Body of pancreas (tissue), 4 donors: Measurements from ENCODE around the gene GPI. TPM values are rescaled to one million over a fixed set of nuclear protein-coding genes. Genes with fewer than 3 reads are reported as not detected.

Source experiments
- ATAC-seq: fragments of 150-250 bp; one replicate; pipeline ENCODE4 v1.9.1; 2016
- DNase-seq, 4 donors: peaks; one replicate each; pipeline ENCODE4 v3.0.0-alpha.2; 2019
- H3K27ac ChIP-seq, 4 donors: fragments of 200-600 bp; sonication (generic); 1 replicate in 3 of 4; 2 replicates in 1 of 4; pipeline versions ENCODE4 v1.5.1 to v1.6.1; 2016 to 2019; ENCODE audit warnings: mild to moderate bottlenecking in 1 of 4, mixed read lengths in 1 of 4, moderate library complexity in 1 of 4
- H3K27me3 ChIP-seq, 2 donors: fragments of 200-600 bp; sonication (generic); one replicate each; pipeline ENCODE4 v1.6.0; 2016; ENCODE audit warnings: mild to moderate bottlenecking in 1 of 2
- H3K36me3 ChIP-seq, 2 donors: fragments of 200-600 bp; sonication (generic); replicated peaks in 1 of 2; 2 replicates each; pipeline ENCODE4 v1.5.1; 2016; ENCODE audit warnings: low read depth in 2 of 2; ENCODE audit not compliant: insufficient read depth in 1 of 2
- H3K4me1 ChIP-seq: fragments of 200-600 bp; sonication (generic); one replicate; pipeline ENCODE4 v1.6.0; 2016
- H3K4me3 ChIP-seq, 2 donors: fragments of 200-600 bp; sonication (generic); 1 replicate in 1 of 2; 2 replicates in 1 of 2; pipeline ENCODE4 v1.5.1; 2016 to 2019
- H3K9me3 ChIP-seq, 3 donors: fragments of 200-600 bp; sonication (generic); 1 replicate in 2 of 3; 2 replicates in 1 of 3; pipeline ENCODE4 v1.5.1; 2016
- CTCF ChIP-seq, 7 experiments: fragments of 450-650 bp in 4 of 7; fragments of 200-600 bp in 3 of 7; sonication (generic) in 3 of 7; IDR thresholded peaks; one replicate each; pipeline ENCODE4 v1.5.1; 2016 to 2019; ENCODE audit warnings: antibody characterized with exemption in 7 of 7
- POLR2A ChIP-seq, 3 donors: fragments of 450-650 bp; IDR thresholded peaks; one replicate each; pipeline ENCODE4 v1.6.1; 2016; ENCODE audit warnings: antibody characterized with exemption in 3 of 3, mild to moderate bottlenecking in 2 of 3
- WGBS, 2 donors: methylation state at CpG; one replicate each; pipeline ENCODE4 v1.1.5; 2017; 5-methylcytosine and 5-hydroxymethylcytosine counted together
- intact Hi-C: fragments of 100-400 bp; cut with DNase I; formaldehyde crosslinking; loops from one replicate; pipeline ENCODE4 v1.15.1; 2023
- total RNA-seq, 2 donors: library from RNA; depleted of rRNA; stranded (reverse); fragments of >200 nt; gene quantifications; one replicate each; pipeline ENCODE4 v1.1.0, GENCODE V29; 2016

GPI gene
- total RNA-seq, 2 donors from 2014 or later = 66.4 to 118 TPM

- no peak for ATAC-seq
- intact Hi-C loops = no loop called here
- H3K36me3 ChIP-seq = peaks cover 0 to 27% of the 10 kb centered on the region in 2 donors
- TF ChIP-seq POLR2A (IDR thresholded peaks at IDR 0.05) (no peak), CTCF (IDR thresholded peaks at IDR 0.05) (no peak)
- H3K9me3 ChIP-seq = no peaks in the 10 kb centered on the region
- H3K4me3 ChIP-seq = no peak overlapping the region
- no peaks in the 10 kb centered on the region for H3K27me3 ChIP-seq
- no peak overlapping the region for H3K27ac ChIP-seq
- H3K4me1 ChIP-seq = no peaks in the 10 kb centered on the region
- peak in 3 of 4 donors; percentile 40 to 49 (median 42) for DNase-seq
- WGBS, 2 donors = 58 to 94% methylated on average over 2 to 4 of the region's 4 CpGs
These were observed 13.6 kb upstream of the GPI start for GRCh38 chr19:34351382-34351826.

GRCh38 chr19:34353546-34353945 is 11.4 kb upstream of the GPI start:
- no peaks in the 10 kb centered on the region for H3K27me3 ChIP-seq
- peaks cover 0 to 27% of the 10 kb centered on the region in 2 donors for H3K36me3 ChIP-seq
- ATAC-seq (no peak), DNase-seq (no peak)
- no peak overlapping the region for H3K27ac ChIP-seq
- intact Hi-C loops = no loop called here
- H3K9me3 ChIP-seq = no peaks in the 10 kb centered on the region
- 93 to 94% methylated on average over 7 of the region's 7 CpGs for WGBS, 2 donors
- H3K4me3 ChIP-seq = no peak overlapping the region
- TF ChIP-seq POLR2A (IDR thresholded peaks at IDR 0.05) (no peak), CTCF (IDR thresholded peaks at IDR 0.05) (no peak)
- peaks cover 4% of the 10 kb centered on the region for H3K4me1 ChIP-seq

- intact Hi-C loops = no loop called here
- Histone ChIP-seq H3K27ac (no peak overlapping the region), H3K9me3 (no peaks in the 10 kb centered on the region), H3K27me3 (no peaks in the 10 kb centered on the region), H3K4me3 (no peak overlapping the region), H3K36me3 (peaks cover 0 to 17% of the 10 kb centered on the region in 2 donors), H3K4me1 (peaks cover 17% of the 10 kb centered on the region)
- ATAC-seq = no peak
- no peak for DNase-seq
- TF ChIP-seq CTCF (IDR thresholded peaks at IDR 0.05) = no peak
- no peak for TF ChIP-seq POLR2A (IDR thresholded peaks at IDR 0.05)
- WGBS, 2 donors = 92 to 93% methylated on average over 8 of the region's 8 CpGs
These were observed 9.8 kb upstream of the GPI start for GRCh38 chr19:34355201-34355600.

- TF ChIP-seq CTCF (IDR thresholded peaks at IDR 0.05) = no peak
- TF ChIP-seq POLR2A (IDR thresholded peaks at IDR 0.05) = no peak
- Histone ChIP-seq H3K27ac (no peak overlapping the region), H3K27me3 (no peaks in the 10 kb centered on the region), H3K9me3 (no peaks in the 10 kb centered on the region), H3K4me3 (no peak overlapping the region), H3K4me1 (peaks cover 17% of the 10 kb centered on the region), H3K36me3 (peaks cover 0 to 13% of the 10 kb centered on the region in 2 donors)
- intact Hi-C loops = no loop called here
- DNase-seq (no peak), ATAC-seq (no peak)
- WGBS, 2 donors = 82 to 85% methylated on average over 4 of the region's 4 CpGs
These were observed 8.1 kb upstream of the GPI start for GRCh38 chr19:34356875-34357274.

- peaks cover 17% of the 10 kb centered on the region for H3K4me1 ChIP-seq
- H3K36me3 ChIP-seq = peaks cover 0 to 11% of the 10 kb centered on the region in 2 donors
- H3K27ac ChIP-seq = no peak overlapping the region
- DNase-seq (no peak), ATAC-seq (no peak)
- H3K4me3 ChIP-seq = no peak overlapping the region
- H3K9me3 ChIP-seq = no peaks in the 10 kb centered on the region
- intact Hi-C loops = no loop called here
- 73 to 88% methylated on average over 4 of the region's 4 CpGs for WGBS, 2 donors
- TF ChIP-seq POLR2A (IDR thresholded peaks at IDR 0.05) (no peak), CTCF (IDR thresholded peaks at IDR 0.05) (no peak)
- H3K27me3 ChIP-seq = no peaks in the 10 kb centered on the region
These were observed 7.6 kb upstream of the GPI start for GRCh38 chr19:34357431-34357830.
